Tibial nerve (tissue), 4 donors: ENCODE measurements around the gene JAZF1. TPM values are rescaled to one million over a fixed set of nuclear protein-coding genes. Genes with fewer than 3 reads are reported as not detected.
A peak's percentile ranks its signal among the peaks of the same experiment; 100 is the strongest.

Experiments used
- DNase-seq, 2 donors: peaks; one replicate each; pipeline ENCODE4 v3.0.0-alpha.2; 2019; ENCODE audit warnings: low spot score in 2 of 2
- H3K27ac ChIP-seq, 4 donors: fragments of 200-600 bp; sonication (generic) in 3 of 4; one replicate each; pipeline ENCODE4 v1.5.1; 2017 to 2019; ENCODE audit warnings: mild to moderate bottlenecking in 1 of 4
- H3K27me3 ChIP-seq, 2 donors: fragments of 200-600 bp; sonication (generic) in 1 of 2; one replicate each; pipeline versions ENCODE4 v1.5.1 to v1.6.0; 2017 to 2019
- H3K36me3 ChIP-seq, 3 donors: fragments of 200-600 bp; sonication (generic); one replicate each; pipeline ENCODE4 v1.5.1; 2018 to 2019
- H3K4me1 ChIP-seq, 4 donors: fragments of 200-600 bp; sonication (generic) in 3 of 4; one replicate each; pipeline ENCODE4 v1.5.1; 2017 to 2019
- H3K4me3 ChIP-seq, 4 donors: fragments of 200-600 bp; sonication (generic) in 3 of 4; one replicate each; pipeline ENCODE4 v1.5.1; 2017 to 2019; ENCODE audit warnings: mild to moderate bottlenecking in 1 of 4, moderate library complexity in 1 of 4
- H3K9me3 ChIP-seq, 4 donors: fragments of 200-600 bp; sonication (generic) in 3 of 4; one replicate each; pipeline ENCODE4 v1.5.1; 2017 to 2019
- EP300 ChIP-seq, 2 donors: sonication (generic); formaldehyde crosslinking; IDR thresholded peaks; one replicate each; pipeline ENCODE4 v1.6.1; 2017; ENCODE audit warnings: antibody characterized with exemption in 2 of 2, mild to moderate bottlenecking in 1 of 2
- POLR2A ChIP-seq, 2 donors: fragments of 450-650 bp; IDR thresholded peaks; one replicate each; pipeline ENCODE4 v1.6.1; 2017; ENCODE audit warnings: antibody characterized with exemption in 2 of 2, mild to moderate bottlenecking in 2 of 2, moderate library complexity in 2 of 2
- whole genome bisulfite sequencing, 2 donors: methylation state at CpG; one replicate each; pipeline ENCODE4 v1.1.5; 2018; 5-methylcytosine and 5-hydroxymethylcytosine counted together
- total RNA-seq, 4 donors: library from RNA; depleted of rRNA; stranded (reverse); fragments of >200 nt; gene quantifications; one replicate each; pipeline ENCODE4 v1.1.0, GENCODE V29; 2016
- TF ChIP-seq, protein P1 (sequence below), 5 experiments: fragments of 200-600 bp in 3 of 5; fragments of 450-650 bp in 2 of 5; sonication (generic) in 3 of 5; IDR thresholded peaks; one replicate each; pipeline ENCODE4 v1.5.1; 2016 to 2019; ENCODE audit warnings: antibody characterized with exemption in 5 of 5, mild to moderate bottlenecking in 3 of 5, moderate library complexity in 2 of 5

JAZF1 gene
- total RNA-seq, 4 donors from 2014 or later: 6.9 to 17.5 (median 10.7) TPM

DNA sequence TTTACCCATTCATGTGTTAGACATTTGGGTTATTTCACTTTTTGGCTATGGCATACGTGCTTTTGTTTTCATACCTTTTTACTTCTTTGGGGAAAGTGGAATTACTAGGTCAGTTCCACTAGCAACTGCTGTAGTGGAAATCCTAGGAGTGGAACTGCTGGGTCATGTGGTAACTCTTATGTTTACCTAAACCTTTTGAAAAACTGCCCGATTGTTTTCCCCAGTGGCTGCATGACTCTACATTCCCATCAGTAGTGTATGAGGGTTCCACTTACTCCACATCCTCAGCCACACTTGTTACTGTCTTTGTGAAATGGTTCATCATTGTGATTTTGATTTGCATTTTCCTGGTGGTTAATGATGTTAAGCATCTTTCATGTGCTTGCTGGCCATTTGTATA lies 358.4 kb downstream of the JAZF1 start:
- no peaks in the 10 kb centered on the region for H3K4me1 ChIP-seq
- H3K27ac ChIP-seq: no peak overlapping the region
- no peak overlapping the region for H3K4me3 ChIP-seq
- 77 to 82% methylated on average over 2 of the region's 2 CpGs for WGBS, 2 donors
- no peak for DNase-seq
- peaks cover 0 to 29% (median 0%) of the 10 kb centered on the region in 3 donors for H3K36me3 ChIP-seq
- H3K9me3 ChIP-seq: no peaks in the 10 kb centered on the region
- TF ChIP-seq POLR2A (IDR thresholded peaks at IDR 0.05) (no peak), EP300 (IDR thresholded peaks at IDR 0.05) (no peak)
- TF ChIP-seq, protein P1, sequence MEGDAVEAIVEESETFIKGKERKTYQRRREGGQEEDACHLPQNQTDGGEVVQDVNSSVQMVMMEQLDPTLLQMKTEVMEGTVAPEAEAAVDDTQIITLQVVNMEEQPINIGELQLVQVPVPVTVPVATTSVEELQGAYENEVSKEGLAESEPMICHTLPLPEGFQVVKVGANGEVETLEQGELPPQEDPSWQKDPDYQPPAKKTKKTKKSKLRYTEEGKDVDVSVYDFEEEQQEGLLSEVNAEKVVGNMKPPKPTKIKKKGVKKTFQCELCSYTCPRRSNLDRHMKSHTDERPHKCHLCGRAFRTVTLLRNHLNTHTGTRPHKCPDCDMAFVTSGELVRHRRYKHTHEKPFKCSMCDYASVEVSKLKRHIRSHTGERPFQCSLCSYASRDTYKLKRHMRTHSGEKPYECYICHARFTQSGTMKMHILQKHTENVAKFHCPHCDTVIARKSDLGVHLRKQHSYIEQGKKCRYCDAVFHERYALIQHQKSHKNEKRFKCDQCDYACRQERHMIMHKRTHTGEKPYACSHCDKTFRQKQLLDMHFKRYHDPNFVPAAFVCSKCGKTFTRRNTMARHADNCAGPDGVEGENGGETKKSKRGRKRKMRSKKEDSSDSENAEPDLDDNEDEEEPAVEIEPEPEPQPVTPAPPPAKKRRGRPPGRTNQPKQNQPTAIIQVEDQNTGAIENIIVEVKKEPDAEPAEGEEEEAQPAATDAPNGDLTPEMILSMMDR (IDR thresholded peaks at IDR 0.05): no peak
- H3K27me3 ChIP-seq: no peaks in the 10 kb centered on the region

DNA sequence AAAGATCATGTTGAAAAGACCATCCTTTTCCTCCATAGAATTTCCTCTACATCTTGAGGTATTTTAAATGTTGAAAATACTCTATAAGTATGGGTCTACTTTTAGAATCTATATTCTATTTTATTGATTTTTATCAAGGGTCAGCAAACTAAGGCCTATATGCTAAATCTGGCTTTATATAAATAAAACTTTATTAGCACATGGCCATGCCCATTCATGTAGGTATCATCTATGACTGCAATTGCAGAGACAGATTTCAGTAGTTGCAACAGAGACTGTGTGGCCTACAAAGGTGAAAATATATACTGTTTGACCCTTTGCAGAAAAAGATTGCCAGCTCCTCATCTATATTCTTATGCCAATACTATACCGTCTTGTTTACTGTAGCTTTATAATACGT lies 367.9 kb downstream of the JAZF1 start:
- Histone ChIP-seq H3K27ac (no peak overlapping the region), H3K4me1 (peaks cover 0 to 9% (median 1%) of the 10 kb centered on the region in 4 donors), H3K27me3 (no peaks in the 10 kb centered on the region), H3K36me3 (peaks cover 0 to 40% (median 0%) of the 10 kb centered on the region in 3 donors), H3K4me3 (no peak overlapping the region), H3K9me3 (no peaks in the 10 kb centered on the region)
- WGBS, 2 donors: 95% methylated on average over 2 of the region's 2 CpGs
- DNase-seq: no peak
- TF ChIP-seq EP300 (IDR thresholded peaks at IDR 0.05) (no peak), POLR2A (IDR thresholded peaks at IDR 0.05) (no peak)
- TF ChIP-seq, protein P1 (IDR thresholded peaks at IDR 0.05): no peak

DNA sequence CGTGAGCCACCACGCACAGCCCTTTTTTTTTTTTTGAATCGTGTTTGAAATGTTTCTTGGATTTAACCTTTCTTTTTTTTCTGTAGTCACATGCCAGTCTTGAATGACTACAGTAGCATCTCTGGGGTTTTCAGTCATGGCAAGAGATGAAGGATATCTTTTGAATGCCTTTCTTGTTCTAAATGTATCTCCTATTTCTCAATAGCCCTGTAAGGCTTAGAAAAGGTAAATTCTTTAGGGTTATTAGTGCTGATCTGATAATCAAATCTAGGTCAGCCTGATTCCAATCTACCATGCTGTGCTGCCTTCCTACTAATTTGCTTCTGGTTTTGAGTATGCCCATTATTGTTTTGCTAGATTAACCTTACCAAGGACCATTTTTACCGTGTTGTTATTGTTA lies 370.4 kb downstream of the JAZF1 start:
- TF ChIP-seq POLR2A (IDR thresholded peaks at IDR 0.05) (no peak), EP300 (IDR thresholded peaks at IDR 0.05) (no peak)
- TF ChIP-seq, protein P1 (IDR thresholded peaks at IDR 0.05): no peak
- WGBS, 2 donors: 78 to 91% methylated on average over 4 of the region's 4 CpGs
- H3K27ac ChIP-seq: no peak overlapping the region
- H3K4me3 ChIP-seq: no peak overlapping the region
- H3K9me3 ChIP-seq: no peaks in the 10 kb centered on the region
- H3K27me3 ChIP-seq: no peaks in the 10 kb centered on the region
- peaks cover 0 to 9% (median 1%) of the 10 kb centered on the region in 4 donors for H3K4me1 ChIP-seq
- DNase-seq: no peak
- peaks cover 0 to 18% (median 0%) of the 10 kb centered on the region in 3 donors for H3K36me3 ChIP-seq

DNA sequence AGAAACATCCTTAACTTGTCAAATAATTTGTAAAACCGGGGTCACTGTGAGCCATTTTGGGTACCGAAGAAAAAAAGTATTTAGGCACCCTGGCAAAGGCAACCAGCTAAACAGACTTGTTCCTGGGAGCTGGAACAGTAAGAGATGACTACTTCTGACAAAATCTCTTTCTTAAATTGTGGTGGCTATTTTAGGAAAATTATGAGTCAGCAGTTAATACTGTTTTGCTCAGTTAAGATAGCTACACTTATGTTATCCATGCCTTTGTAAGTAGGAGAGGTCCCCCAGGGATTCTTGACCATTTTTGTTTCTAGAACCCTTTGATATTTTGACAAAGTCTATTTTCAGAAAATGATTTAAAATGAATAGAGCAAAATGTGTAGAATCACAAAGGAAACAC lies 372.0 kb downstream of the JAZF1 start:
- no peak overlapping the region for H3K4me3 ChIP-seq
- no peak for DNase-seq
- no peak overlapping the region for H3K27ac ChIP-seq
- H3K4me1 ChIP-seq: peaks cover 0 to 7% (median 1%) of the 10 kb centered on the region in 4 donors
- H3K9me3 ChIP-seq: no peaks in the 10 kb centered on the region
- TF ChIP-seq, protein P1 (IDR thresholded peaks at IDR 0.05): no peak
- no peak for TF ChIP-seq EP300 (IDR thresholded peaks at IDR 0.05)
- no peak for TF ChIP-seq POLR2A (IDR thresholded peaks at IDR 0.05)
- H3K27me3 ChIP-seq: no peaks in the 10 kb centered on the region
- 86 to 95% methylated on average over 2 of the region's 2 CpGs for WGBS, 2 donors
- peaks cover 0 to 13% (median 0%) of the 10 kb centered on the region in 3 donors for H3K36me3 ChIP-seq

DNA sequence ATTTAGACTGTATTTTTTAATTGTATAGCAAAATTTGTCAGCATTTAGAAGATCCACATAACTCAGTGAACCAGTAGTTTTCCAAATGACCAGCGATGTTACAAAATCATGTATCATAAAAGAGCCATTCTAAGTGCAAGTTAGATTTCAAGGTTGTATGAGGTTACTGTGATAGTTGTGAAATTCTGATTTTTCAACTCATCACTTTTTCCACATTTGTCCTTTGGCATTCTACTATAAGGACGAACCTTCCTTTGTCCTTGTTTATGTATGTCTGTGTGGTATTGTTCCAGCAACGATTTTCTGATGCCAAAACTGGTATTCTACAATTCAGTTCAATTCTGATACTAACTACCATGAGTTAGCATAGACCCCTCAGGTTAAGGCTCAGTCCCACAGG lies 376.5 kb downstream of the JAZF1 start:
- no peaks in the 10 kb centered on the region for H3K36me3 ChIP-seq
- no peaks in the 10 kb centered on the region for H3K9me3 ChIP-seq
- no peaks in the 10 kb centered on the region for H3K27me3 ChIP-seq
- TF ChIP-seq, protein P1 (IDR thresholded peaks at IDR 0.05): no peak
- TF ChIP-seq EP300 (IDR thresholded peaks at IDR 0.05): peak in 1 of 2 donors; percentile 45
- no peak for TF ChIP-seq POLR2A (IDR thresholded peaks at IDR 0.05)
- no peak for DNase-seq
- WGBS, 2 donors: 77 to 82% methylated on average over 3 of the region's 3 CpGs
- no peak overlapping the region for H3K4me3 ChIP-seq
- peak overlapping the region in 1 of 4 donors; percentile 65 for H3K27ac ChIP-seq
- peaks cover 0 to 14% (median 1%) of the 10 kb centered on the region in 4 donors for H3K4me1 ChIP-seq
